GM20431 (cell line): ENCODE data around the gene ARHGAP27.

Experiments
- in situ Hi-C: fragments of 300-500 bp; cut with MseI, MboI; formaldehyde crosslinking; loops from one replicate; pipeline ENCODE4 v1.15.0; 2020; ENCODE audit warnings: low sequenced_read_pairs; ENCODE audit not compliant: unreplicated experiment

Gene ARHGAP27

GRCh38 chr17:45410144-45411091 is 22.3 kb downstream of the ARHGAP27 start:
- in situ Hi-C loops = no loop called here

- in situ Hi-C loops = no loop called here
These were observed 23.0 kb downstream of the ARHGAP27 start for GRCh38 chr17:45409659-45410076.

GRCh38 chr17:45408611-45409421 is 23.9 kb downstream of the ARHGAP27 start:
- in situ Hi-C loops = no loop called here

GRCh38 chr17:45406107-45406506 is 26.6 kb downstream of the ARHGAP27 start:
- in situ Hi-C loops = no loop called here

GRCh38 chr17:45405250-45406086 is 27.2 kb downstream of the ARHGAP27 start:
- in situ Hi-C loops = no loop called here

- in situ Hi-C loops = no loop called here
These were observed 27.8 kb downstream of the ARHGAP27 start for GRCh38 chr17:45404870-45405249.

- in situ Hi-C loops = no loop called here
These were observed 28.7 kb downstream of the ARHGAP27 start for GRCh38 chr17:45403906-45404490.

GRCh38 chr17:45402916-45403315 is 29.8 kb downstream of the ARHGAP27 start:
- in situ Hi-C loops = no loop called here

GRCh38 chr17:45398800-45399199 is 33.9 kb downstream of the ARHGAP27 start:
- in situ Hi-C loops = no loop called here

GRCh38 chr17:45397796-45398195 is 34.9 kb downstream of the ARHGAP27 start:
- in situ Hi-C loops = no loop called here

GRCh38 chr17:45396496-45397205 is 36.0 kb downstream of the ARHGAP27 start:
- in situ Hi-C loops = no loop called here

GRCh38 chr17:45395569-45396415 is 36.9 kb downstream of the ARHGAP27 start:
- in situ Hi-C loops = no loop called here

GRCh38 chr17:45394913-45395568 is 37.6 kb downstream of the ARHGAP27 start:
- in situ Hi-C loops = no loop called here

- in situ Hi-C loops = no loop called here
These were observed 38.1 kb downstream of the ARHGAP27 start for GRCh38 chr17:45394564-45394912.

- in situ Hi-C loops = no loop called here
These were observed 38.6 kb downstream of the ARHGAP27 start for GRCh38 chr17:45394091-45394490.

- in situ Hi-C loops = no loop called here
These were observed 39.3 kb downstream of the ARHGAP27 start for GRCh38 chr17:45393411-45393810.

GRCh38 chr17:45391918-45392317 is 40.8 kb downstream of the ARHGAP27 start:
- in situ Hi-C loops = no loop called here

GRCh38 chr17:45391291-45391690 is 41.4 kb downstream of the ARHGAP27 start:
- in situ Hi-C loops = no loop called here
